OCI-LY1 (cell line): ENCODE results near the gene PLCB4.

Source experiments
- H2AFZ ChIP-seq: fragments of 200-600 bp; sonication (generic), shearing (Covaris generic); 2 replicates; pipeline ENCODE4 v1.6.0; 2014; ENCODE audit warnings: antibody characterized with exemption, mild to moderate bottlenecking, low read length
- H3F3A ChIP-seq: fragments of 200-600 bp; sonication (generic), shearing (Covaris generic); 2 replicates; pipeline ENCODE4 v1.6.0; 2014; ENCODE audit warnings: mild to moderate bottlenecking, antibody characterized with exemption, low read length, moderate library complexity; ENCODE audit not compliant: insufficient read depth
- H3K27ac ChIP-seq: fragments of 200-600 bp; sonication (generic); 2 replicates; pipeline ENCODE4 v1.5.1; 2014; ENCODE audit warnings: low read length, mixed run types, mild to moderate bottlenecking, low read depth; ENCODE audit not compliant: poor library complexity, severe bottlenecking
- H3K27me3 ChIP-seq: fragments of 200-600 bp; sonication (generic); 2 replicates; pipeline ENCODE4 v1.6.0; 2014; ENCODE audit warnings: antibody characterized with exemption, mild to moderate bottlenecking, low read length, moderate library complexity; ENCODE audit not compliant: insufficient read depth
- H3K36me3 ChIP-seq: fragments of 200-600 bp; sonication (generic); 2 replicates; pipeline ENCODE4 v1.6.1; 2014; ENCODE audit warnings: mild to moderate bottlenecking, antibody characterized with exemption, low read length, moderate library complexity, mixed read lengths; ENCODE audit not compliant: insufficient read depth
- H3K4me1 ChIP-seq: fragments of 200-600 bp; sonication (generic); 2 replicates; pipeline ENCODE4 v1.5.1; 2014; ENCODE audit warnings: mild to moderate bottlenecking, low read length, moderate library complexity; ENCODE audit not compliant: insufficient read depth, severe bottlenecking
- H3K4me2 ChIP-seq: fragments of 200-600 bp; sonication (generic), shearing (Covaris generic); 2 replicates; pipeline ENCODE4 v1.6.1; 2014; ENCODE audit warnings: low read length
- H3K4me3 ChIP-seq: fragments of 200-600 bp; sonication (generic); 2 replicates; pipeline ENCODE4 v1.5.1; 2014; ENCODE audit warnings: low read length, low read depth, mild to moderate bottlenecking, mixed read lengths; ENCODE audit not compliant: poor library complexity, severe bottlenecking
- H3K79me2 ChIP-seq: fragments of 200-600 bp; shearing (Covaris generic); 2 replicates; pipeline ENCODE4 v1.6.1; 2016; ENCODE audit warnings: mixed run types, low read length, mixed read lengths; ENCODE audit not compliant: insufficient read depth
- H3K9ac ChIP-seq: fragments of 200-600 bp; sonication (generic), shearing (Covaris generic); 2 replicates; pipeline ENCODE4 v1.6.1; 2014; ENCODE audit warnings: mild to moderate bottlenecking, low read length, mixed read lengths
- H3K9me2 ChIP-seq: fragments of 200-600 bp; sonication (generic), shearing (Covaris generic); 2 replicates; pipeline ENCODE4 v1.6.1; 2014; ENCODE audit warnings: low read depth, mild to moderate bottlenecking, low read length, mixed read lengths
- H3K9me3 ChIP-seq: fragments of 200-600 bp; shearing (Covaris generic); 2 replicates; pipeline ENCODE4 v1.6.1; 2014; ENCODE audit warnings: low read length, mixed read lengths
- H4K20me1 ChIP-seq: fragments of 200-600 bp; sonication (generic), shearing (Covaris generic); 2 replicates; pipeline ENCODE4 v1.6.0; 2016; ENCODE audit warnings: mild to moderate bottlenecking, low read length; ENCODE audit not compliant: insufficient read depth
- CTCF ChIP-seq: fragments of 200-600 bp; sonication (generic), shearing (Covaris generic); IDR thresholded peaks from 2 replicates; pipeline ENCODE4 v1.5.1; 2017; ENCODE audit warnings: mild to moderate bottlenecking, antibody characterized with exemption, low read length, moderate library complexity, mixed read lengths
- EZH2 ChIP-seq: fragments of 200-600 bp; sonication (generic), shearing (Covaris generic); IDR thresholded peaks from 2 replicates; pipeline ENCODE4 v1.8.0; 2017; ENCODE audit warnings: borderline replicate concordance, mixed run types, mild to moderate bottlenecking, antibody characterized with exemption, low read length, moderate library complexity, mixed read lengths

PLCB4 gene

GRCh38 chr20:9344083-9344920, 275.4 kb downstream of the PLCB4 start:
- no peaks in the 10 kb centered on the region for H3K9me2 ChIP-seq
- no peak overlapping the region for H3K27ac ChIP-seq
- H3K79me2 ChIP-seq, result no peaks in the 10 kb centered on the region
- no peak overlapping the region for H2AFZ ChIP-seq
- no peak overlapping the region for H3K9ac ChIP-seq
- no peaks in the 10 kb centered on the region for H4K20me1 ChIP-seq
- no peaks in the 10 kb centered on the region for H3K4me1 ChIP-seq
- TF ChIP-seq EZH2 (no peak), CTCF (no peak)
- no peaks in the 10 kb centered on the region for H3K9me3 ChIP-seq
- H3K36me3 ChIP-seq, result no peaks in the 10 kb centered on the region
- H3K27me3 ChIP-seq, result no peaks in the 10 kb centered on the region
- no peak overlapping the region for H3K4me3 ChIP-seq
- no peak overlapping the region for H3K4me2 ChIP-seq
- no peaks in the 10 kb centered on the region for H3F3A ChIP-seq

GRCh38 chr20:9348316-9348715, 279.4 kb downstream of the PLCB4 start:
- TF ChIP-seq CTCF (no peak), EZH2 (no peak)
- no peaks in the 10 kb centered on the region for H3K4me1 ChIP-seq

GRCh38 chr20:9348747-9349146, 279.9 kb downstream of the PLCB4 start:
- no peaks in the 10 kb centered on the region for H3K9me2 ChIP-seq
- no peak overlapping the region for H2AFZ ChIP-seq
- no peaks in the 10 kb centered on the region for H3F3A ChIP-seq
- H3K79me2 ChIP-seq, result no peaks in the 10 kb centered on the region
- no peak overlapping the region for H3K4me2 ChIP-seq
- TF ChIP-seq EZH2, result no peak
- no peak for TF ChIP-seq CTCF
- H3K36me3 ChIP-seq, result no peaks in the 10 kb centered on the region
- H3K4me1 ChIP-seq, result no peaks in the 10 kb centered on the region
- H3K27me3 ChIP-seq, result no peaks in the 10 kb centered on the region
- H4K20me1 ChIP-seq, result no peaks in the 10 kb centered on the region
- no peak overlapping the region for H3K27ac ChIP-seq
- no peaks in the 10 kb centered on the region for H3K9me3 ChIP-seq
- no peak overlapping the region for H3K9ac ChIP-seq
- H3K4me3 ChIP-seq, result no peak overlapping the region

More at GRCh38 chr20:9348316-9348715, 279.4 kb downstream of the PLCB4 start:
- Histone ChIP-seq H3K9ac (no peak overlapping the region), H3K27ac (no peak overlapping the region), H3F3A (no peaks in the 10 kb centered on the region), H3K79me2 (no peaks in the 10 kb centered on the region), H3K9me2 (no peaks in the 10 kb centered on the region), H3K4me2 (no peak overlapping the region), H3K36me3 (no peaks in the 10 kb centered on the region), H4K20me1 (no peaks in the 10 kb centered on the region), H3K27me3 (no peaks in the 10 kb centered on the region), H3K9me3 (no peaks in the 10 kb centered on the region), H3K4me3 (no peak overlapping the region), H2AFZ (no peak overlapping the region)
